HEK293T (cell line): ENCODE measurements around the gene PCSK2.

Source experiments
- BHLHE40 ChIP-seq: fragments of 450-650 bp; IDR thresholded peaks from 2 replicates; pipeline ENCODE4 v1.6.1; 2016; ENCODE audit warnings: mild to moderate bottlenecking, moderate library complexity, borderline replicate concordance
- CTBP1 ChIP-seq: fragments of 450-650 bp; IDR thresholded peaks from 2 replicates; pipeline ENCODE4 v1.6.1; 2016; ENCODE audit warnings: borderline replicate concordance
- ELF4 ChIP-seq: fragments of 450-650 bp; IDR thresholded peaks from 2 replicates; pipeline ENCODE4 v1.6.1; 2017; ENCODE audit warnings: antibody characterized with exemption
- FOXK2 ChIP-seq: fragments of 450-650 bp; IDR thresholded peaks from 2 replicates; pipeline ENCODE4 v1.6.1; 2016; ENCODE audit warnings: mild to moderate bottlenecking
- FOXM1 ChIP-seq: fragments of 450-650 bp; IDR thresholded peaks from 2 replicates; pipeline ENCODE4 v1.6.1; 2017; ENCODE audit warnings: mild to moderate bottlenecking, borderline replicate concordance
- L3MBTL2 ChIP-seq: fragments of 450-650 bp; conservative IDR thresholded peaks from 2 replicates; pipeline ENCODE4 v1.6.1; 2016; ENCODE audit warnings: mild to moderate bottlenecking
- LEF1 ChIP-seq: fragments of 450-650 bp; IDR thresholded peaks from 2 replicates; pipeline ENCODE4 v1.6.1; 2017; ENCODE audit warnings: mild to moderate bottlenecking, borderline replicate concordance
- NFRKB ChIP-seq: fragments of 450-650 bp; IDR thresholded peaks from 2 replicates; pipeline ENCODE4 v1.6.1; 2016; ENCODE audit warnings: mild to moderate bottlenecking, moderate library complexity
- SP1 ChIP-seq: fragments of 450-650 bp; IDR thresholded peaks from 2 replicates; pipeline ENCODE4 v1.6.1; 2017
- SUZ12 ChIP-seq: fragments of 450-650 bp; IDR thresholded peaks from 2 replicates; pipeline ENCODE4 v1.6.1; 2016; ENCODE audit warnings: mild to moderate bottlenecking

DNA sequence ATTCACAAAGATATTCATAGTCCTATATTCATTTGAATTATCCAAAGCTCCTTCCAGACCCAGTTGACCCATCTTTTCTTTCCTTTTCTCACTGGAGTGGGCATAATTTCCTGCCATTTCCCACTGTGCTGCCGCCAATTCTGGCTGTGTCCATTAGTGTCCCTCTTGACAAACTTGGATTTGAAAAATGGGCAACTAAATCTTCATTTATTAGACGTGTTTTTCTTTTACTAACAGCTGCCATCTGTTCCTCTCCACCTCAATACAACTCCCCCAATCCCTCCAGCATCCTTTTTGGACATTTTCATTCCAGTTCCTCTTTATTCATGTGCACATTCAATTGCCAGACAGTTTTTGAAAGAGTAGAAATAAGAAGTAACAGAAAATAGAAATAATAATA, 90.5 kb downstream of the PCSK2 start:
- no peak for TF ChIP-seq LEF1
- no peak for TF ChIP-seq SUZ12
- TF ChIP-seq FOXM1, result no peak
- TF ChIP-seq SP1, result no peak
- TF ChIP-seq FOXK2, result no peak
- no peak for TF ChIP-seq NFRKB
- no peak for TF ChIP-seq ELF4
- no peak for TF ChIP-seq BHLHE40
- TF ChIP-seq CTBP1, result no peak
- no peak for TF ChIP-seq L3MBTL2
